Common myeloid progenitor, CD34-positive (primary cell): Measurements from ENCODE around the gene MKS1.

ENCODE experiments used
- CTCF ChIA-PET: fragments of 350-600 bp; sonication (Branson Sonifier 250); formaldehyde crosslinking; loops from one replicate; lab custom pipeline; 2021; ENCODE audit warnings: antibody characterized with exemption; lab: Charles Lee
- POLR2A ChIA-PET: fragments of 350-600 bp; sonication (Branson Sonifier 250); formaldehyde crosslinking; loops from one replicate; lab custom pipeline; 2021; ENCODE audit warnings: antibody characterized with exemption; lab: Charles Lee
- DNase-seq, 3 donors: peaks; one replicate each; pipeline versions ENCODE4 v3.0.0 to v3.0.0-alpha.2; 2013
- H3K27ac ChIP-seq, 2 experiments: 1 replicate in 1 of 2; 2 replicates in 1 of 2; pipeline ENCODE4 v1.7.0; 2013; ENCODE audit warnings: inconsistent platforms in 2 of 2, low read length in 2 of 2, mild to moderate bottlenecking in 2 of 2, low read depth in 1 of 2, moderate library complexity in 1 of 2; ENCODE audit not compliant: severe bottlenecking in 2 of 2, insufficient read depth in 1 of 2, poor library complexity in 1 of 2
- H3K27me3 ChIP-seq, 5 experiments: replicated peaks in 2 of 5; 1 replicate in 3 of 5; 2 replicates in 2 of 5; pipeline versions ENCODE4 v1.6.1 to v1.7.0; 2013; ENCODE audit warnings: low read length in 4 of 5, mild to moderate bottlenecking in 2 of 5, moderate library complexity in 2 of 5, inconsistent platforms in 1 of 5; ENCODE audit not compliant: insufficient read depth in 5 of 5, control insufficient read depth in 4 of 5
- H3K36me3 ChIP-seq, 4 experiments: 1 replicate in 2 of 4; 2 replicates in 2 of 4; pipeline versions ENCODE4 v1.6.1 to v1.7.0; 2013; ENCODE audit warnings: low read length in 3 of 4, control low read depth in 1 of 4, mild to moderate bottlenecking in 1 of 4; ENCODE audit not compliant: control insufficient read depth in 4 of 4, insufficient read depth in 4 of 4
- H3K4me1 ChIP-seq, 4 experiments: 1 replicate in 3 of 4; 2 replicates in 1 of 4; pipeline versions ENCODE4 v1.6.1 to v1.7.1; 2013; ENCODE audit warnings: low read length in 3 of 4, mild to moderate bottlenecking in 3 of 4, control low read depth in 1 of 4, inconsistent platforms in 1 of 4, moderate library complexity in 1 of 4; ENCODE audit not compliant: control insufficient read depth in 4 of 4, insufficient read depth in 4 of 4; ENCODE audit errors: control extremely low read depth in 1 of 4
- H3K4me3 ChIP-seq, 7 experiments: 1 replicate in 4 of 7; 2 replicates in 3 of 7; pipeline versions ENCODE4 v1.5.1 to v1.7.0; 2013; ENCODE audit warnings: mild to moderate bottlenecking in 7 of 7, low read length in 6 of 7, moderate library complexity in 6 of 7, inconsistent platforms in 2 of 7, low read depth in 2 of 7, control low read depth in 1 of 7; ENCODE audit not compliant: insufficient read depth in 4 of 7, control insufficient read depth in 1 of 7; ENCODE audit errors: extremely low read depth in 1 of 7
- H3K9me3 ChIP-seq, 5 experiments: 1 replicate in 4 of 5; 2 replicates in 1 of 5; pipeline versions ENCODE4 v1.6.1 to v1.7.1; 2013; ENCODE audit warnings: low read length in 4 of 5, mild to moderate bottlenecking in 2 of 5, inconsistent platforms in 1 of 5, low read depth in 1 of 5, moderate library complexity in 1 of 5; ENCODE audit not compliant: control insufficient read depth in 4 of 5, insufficient read depth in 2 of 5; ENCODE audit errors: control extremely low read depth in 1 of 5
- WGBS: methylation state at CpG from one replicate; pipeline ENCODE4 v1.1.5; 2013; ENCODE audit not compliant: insufficient coverage; 5-methylcytosine and 5-hydroxymethylcytosine counted together

The MKS1 gene

DNA sequence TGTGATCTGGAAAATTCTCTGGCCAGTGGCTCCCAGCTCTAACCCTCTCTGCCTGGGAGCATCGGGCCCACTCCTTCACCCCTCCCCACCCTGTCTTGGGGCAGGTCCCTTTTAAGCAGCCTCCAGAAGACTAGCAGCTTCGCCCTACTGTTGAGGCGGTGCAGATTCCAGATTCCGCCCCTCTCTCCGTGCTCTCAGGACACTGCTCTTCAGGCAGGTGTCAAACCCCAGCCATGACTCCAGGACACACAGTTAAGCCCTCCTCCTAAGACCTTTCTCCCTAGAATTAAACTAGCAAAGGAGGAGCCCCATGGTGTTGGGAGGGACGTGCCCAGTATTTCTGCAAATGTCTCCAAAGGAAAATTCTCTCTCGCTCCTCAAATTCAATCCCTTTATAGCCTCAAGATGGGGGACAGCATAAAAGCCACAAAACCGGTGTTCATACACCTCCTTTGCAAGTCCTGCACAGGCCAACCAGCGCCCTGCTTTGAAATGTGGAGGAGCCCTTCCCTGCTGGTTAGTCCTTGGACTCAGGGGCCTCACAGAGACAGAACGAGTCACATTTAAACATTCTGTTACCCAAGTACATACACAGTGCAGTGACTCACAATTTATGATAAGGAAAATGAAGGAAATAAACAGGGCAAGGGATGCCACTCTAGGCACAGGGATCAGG lies 26.5 kb upstream of the MKS1 start:
- POLR2A ChIA-PET, result no interaction called here
- CTCF ChIA-PET, result interaction anchor here (1.1 kb wide), 1 partner anchor 75 kb away, joined by 3 read pairs; no protein-coding TSS in a partner anchor
- WGBS, result 100% methylated on average over 7 of the region's 10 CpGs
- H3K27me3 ChIP-seq, result peaks cover 0 to 27% (median 13%) of the 10 kb centered on the region in 5 experiments
- no peak overlapping the region for H3K4me3 ChIP-seq
- H3K9me3 ChIP-seq, result no peaks in the 10 kb centered on the region
- H3K4me1 ChIP-seq, result peaks cover 0 to 19% (median 15%) of the 10 kb centered on the region in 4 experiments
- no peaks in the 10 kb centered on the region for H3K36me3 ChIP-seq
- no peak for DNase-seq
- H3K27ac ChIP-seq, result no peak overlapping the region

DNA sequence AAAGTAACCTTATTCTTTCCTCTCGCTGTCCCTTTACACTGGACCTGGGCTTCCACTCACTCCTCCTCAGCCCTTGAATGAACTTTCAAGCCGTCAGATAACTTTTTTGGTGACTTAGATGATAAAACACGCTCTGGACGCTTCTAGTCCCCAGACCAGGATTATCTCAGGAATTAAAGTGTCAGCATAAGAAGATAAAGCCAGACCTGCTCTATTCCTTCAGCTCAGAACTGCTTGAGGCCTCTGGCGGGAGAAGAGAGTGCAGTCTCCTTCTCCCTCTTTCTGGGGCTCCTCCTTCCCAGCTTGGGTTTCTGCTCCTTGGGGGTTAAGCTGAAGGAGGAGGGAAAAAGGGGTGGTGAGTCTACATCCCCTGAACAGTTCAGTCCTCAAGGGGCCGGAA lies 25.9 kb upstream of the MKS1 start:
- H3K4me1 ChIP-seq, result peaks cover 0 to 19% (median 15%) of the 10 kb centered on the region in 4 experiments
- no peaks in the 10 kb centered on the region for H3K9me3 ChIP-seq
- H3K4me3 ChIP-seq, result no peak overlapping the region
- ChIA-PET CTCF (interaction anchor here (1.1 kb wide), 2 partner anchors 26 to 74 kb away, joined by 3 read pairs; partner anchors contain the start of gene MKS1), POLR2A (no interaction called here)
- WGBS, result 97% methylated on average over 4 of the region's 6 CpGs
- DNase-seq, result no peak
- H3K27me3 ChIP-seq, result peaks cover 0 to 33% (median 13%) of the 10 kb centered on the region in 5 experiments
- H3K27ac ChIP-seq, result no peak overlapping the region
- H3K36me3 ChIP-seq, result no peaks in the 10 kb centered on the region

DNA sequence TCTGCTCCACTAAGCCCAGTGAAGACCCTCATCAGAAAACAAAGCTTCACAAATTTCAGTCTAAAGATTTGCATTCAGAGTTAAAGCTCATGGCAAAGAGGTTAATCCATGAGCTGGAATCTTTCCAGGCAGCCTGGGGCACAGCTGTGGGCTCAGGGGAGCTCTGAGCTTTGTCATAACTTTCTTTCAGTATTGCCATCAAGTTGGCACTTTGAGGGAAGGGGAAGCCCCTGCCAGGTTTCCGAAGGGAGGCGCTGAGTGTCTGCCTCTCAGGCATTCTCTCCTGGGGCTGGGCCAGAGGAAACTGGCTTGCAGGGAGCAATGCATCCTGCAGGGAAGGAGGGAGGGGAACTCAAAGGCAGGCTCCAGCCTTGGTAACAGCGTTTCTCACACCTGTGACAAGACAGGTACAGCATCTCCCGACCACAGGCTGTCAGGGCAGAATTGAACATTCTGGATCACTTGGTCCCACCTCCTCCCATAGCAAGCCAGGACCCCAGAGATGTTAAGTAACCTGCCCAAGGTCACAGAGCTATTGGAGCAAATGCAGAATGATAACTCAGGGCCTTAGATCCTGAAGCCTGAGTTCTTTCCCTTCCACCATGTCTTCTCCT lies 23.2 kb upstream of the MKS1 start:
- no peak overlapping the region for H3K27ac ChIP-seq
- 30% methylated on average over 4 of the region's 4 CpGs for WGBS
- POLR2A ChIA-PET, result no interaction called here
- H3K27me3 ChIP-seq, result peaks cover 0 to 33% (median 11%) of the 10 kb centered on the region in 5 experiments
- CTCF ChIA-PET, result interaction anchor here (1.2 to 1.3 kb wide), 2 partner anchors 9 to 42 kb away, joined by 3 to 4 read pairs; no protein-coding TSS in a partner anchor
- no peaks in the 10 kb centered on the region for H3K36me3 ChIP-seq
- peak in 2 of 3 donors; percentile 16 for DNase-seq
- no peaks in the 10 kb centered on the region for H3K4me1 ChIP-seq
- no peaks in the 10 kb centered on the region for H3K9me3 ChIP-seq
- no peak overlapping the region for H3K4me3 ChIP-seq

DNA sequence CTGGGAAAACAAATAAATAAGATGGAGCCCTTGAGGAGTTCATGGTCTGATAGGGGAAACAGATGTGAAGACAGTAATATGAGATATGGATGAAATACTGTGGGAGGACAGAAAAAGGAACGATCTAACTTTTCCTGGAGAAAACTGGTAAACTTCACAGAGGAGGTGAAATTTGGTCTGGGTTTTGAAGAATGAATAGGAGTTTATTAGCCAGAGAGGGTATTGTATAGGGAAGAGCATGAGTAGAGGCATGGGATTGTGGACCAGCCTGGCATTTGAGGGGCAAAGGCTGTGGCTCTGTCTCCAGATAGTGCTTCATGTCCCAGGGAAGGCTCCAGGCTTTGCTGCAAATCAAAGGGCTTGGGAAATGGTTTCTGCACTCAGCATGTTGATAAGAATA lies 20.9 kb upstream of the MKS1 start:
- no peak overlapping the region for H3K4me3 ChIP-seq
- no peaks in the 10 kb centered on the region for H3K9me3 ChIP-seq
- POLR2A ChIA-PET, result no interaction called here
- H3K36me3 ChIP-seq, result no peaks in the 10 kb centered on the region
- DNase-seq, result no peak
- H3K27me3 ChIP-seq, result peaks cover 0 to 46% (median 23%) of the 10 kb centered on the region in 5 experiments
- no peak overlapping the region for H3K27ac ChIP-seq
- CTCF ChIA-PET, result no interaction called here
- WGBS, result 54% methylated on average over 1 of the region's 1 CpG
- H3K4me1 ChIP-seq, result no peaks in the 10 kb centered on the region

DNA sequence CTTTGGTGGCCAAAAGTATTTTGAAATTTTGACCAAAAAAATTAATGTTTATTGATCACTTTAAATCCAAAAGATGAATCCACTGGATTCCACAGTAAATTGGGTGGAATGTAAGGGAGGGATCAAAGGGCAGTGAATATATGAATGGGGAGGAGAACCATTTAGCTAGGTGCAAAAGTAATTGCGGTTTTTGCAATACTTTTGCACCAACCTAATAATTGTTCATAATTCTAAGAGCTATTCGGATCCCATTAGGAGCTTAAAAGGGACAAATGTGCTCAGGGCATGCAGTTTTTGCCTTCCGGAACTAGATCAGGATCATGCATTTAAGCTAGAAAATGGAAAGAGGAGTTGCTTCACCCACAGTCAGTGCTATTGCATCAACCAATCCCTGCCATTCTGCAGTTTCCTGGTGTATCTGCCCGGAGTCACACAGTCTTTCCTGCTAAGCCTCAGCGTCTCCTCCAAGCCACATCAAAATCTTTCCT lies 19.1 kb upstream of the MKS1 start, which contains the start of gene LPO:
Gene LPO, plus strand, starts transcription at position 438 of the 488 bp plus-strand sequence. CDS start 4,396 bp downstream, outside the sequence.
- H3K27ac ChIP-seq, result no peak within 1 kb of the TSS
- H3K9me3 ChIP-seq, result no peaks in the 10 kb centered on the region
- H3K4me3 ChIP-seq, result no peak within 1 kb of the TSS
- no peaks in the 10 kb centered on the region for H3K36me3 ChIP-seq
- no peak for DNase-seq
- peaks cover 0 to 54% (median 26%) of the 10 kb centered on the region in 5 experiments for H3K27me3 ChIP-seq
- H3K4me1 ChIP-seq, result peaks cover 0 to 3% (median 0%) of the 10 kb centered on the region in 4 experiments
- WGBS, result 83% methylated on average over 4 of the region's 5 CpGs
- ChIA-PET POLR2A (no interaction called here), CTCF (interaction anchor here (1.1 to 1.7 kb wide), 2 partner anchors 10 to 79 kb away, joined by 3 to 7 read pairs; no protein-coding TSS in a partner anchor)

DNA sequence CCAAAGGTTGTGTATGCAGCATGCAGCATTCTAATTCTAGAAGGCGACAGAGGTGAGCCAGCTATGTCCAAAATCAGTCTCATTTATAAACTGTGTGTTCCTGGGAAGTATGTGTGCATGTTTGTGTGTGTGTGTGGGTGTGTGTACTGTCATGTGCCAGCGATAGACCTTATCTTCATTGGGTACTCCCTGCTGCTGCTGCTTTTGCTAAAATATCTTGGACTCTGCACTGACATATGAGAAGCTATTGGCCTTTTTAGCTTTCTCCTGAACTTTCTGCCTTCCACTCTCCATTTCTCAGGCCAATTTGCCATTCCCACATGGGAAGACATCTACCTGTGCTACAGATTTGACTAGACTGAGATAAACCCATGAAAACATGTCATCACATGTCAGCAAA lies 17.3 kb upstream of the MKS1 start:
- no peaks in the 10 kb centered on the region for H3K9me3 ChIP-seq
- no peak overlapping the region for H3K4me3 ChIP-seq
- ChIA-PET CTCF (interaction anchor here (0.7 to 1.6 kb wide), 6 partner anchors 8 to 37 kb away, joined by 3 to 7 read pairs (median 3); no protein-coding TSS in a partner anchor), POLR2A (interaction anchor here (1.1 kb wide), 1 partner anchor 79 kb away, joined by 3 read pairs; no protein-coding TSS in a partner anchor)
- WGBS, result 100% methylated on average over 1 of the region's 2 CpGs
- no peaks in the 10 kb centered on the region for H3K36me3 ChIP-seq
- DNase-seq, result no peak
- H3K27me3 ChIP-seq, result peaks cover 0 to 45% (median 18%) of the 10 kb centered on the region in 5 experiments
- H3K27ac ChIP-seq, result no peak overlapping the region
- H3K4me1 ChIP-seq, result peaks cover 0 to 18% (median 0%) of the 10 kb centered on the region in 4 experiments
